Osteoblast (primary cell): ENCODE measurements around the gene SLC12A7. TPM values are rescaled to one million over a fixed set of nuclear protein-coding genes. Genes with fewer than 3 reads are reported as not detected.

Source experiments
- DNase-seq: peaks from one replicate; pipeline ENCODE4 v3.0.0; 2011; ENCODE audit warnings: low spot score, mixed read lengths; ENCODE audit not compliant: insufficient read length; ENCODE audit errors: missing footprints
- H2AFZ ChIP-seq: 2 replicates; pipeline ENCODE4 v1.6.0; 2011; ENCODE audit warnings: mild to moderate bottlenecking, low read length
- H3K27ac ChIP-seq: 2 replicates; pipeline ENCODE4 v1.5.1; 2011; ENCODE audit warnings: mild to moderate bottlenecking, low read depth, low read length, moderate library complexity
- H3K27me3 ChIP-seq: 2 replicates; pipeline ENCODE4 v1.6.0; 2012; ENCODE audit warnings: mild to moderate bottlenecking, control low read depth, inconsistent platforms, low read length, moderate library complexity; ENCODE audit not compliant: insufficient read depth
- H3K36me3 ChIP-seq: 2 replicates; pipeline ENCODE4 v1.5.1; 2011; ENCODE audit warnings: mild to moderate bottlenecking, low read length, control low read depth, moderate library complexity; ENCODE audit not compliant: insufficient read depth
- H3K4me1 ChIP-seq: 2 replicates; pipeline ENCODE4 v1.5.1; 2011; ENCODE audit warnings: mild to moderate bottlenecking, low read length, control low read depth, moderate library complexity; ENCODE audit not compliant: insufficient read depth
- H3K4me2 ChIP-seq: 2 replicates; pipeline ENCODE4 v1.6.0; 2011; ENCODE audit warnings: mild to moderate bottlenecking, low read length; ENCODE audit not compliant: insufficient read depth
- H3K4me3 ChIP-seq: fragments of 200-600 bp; sonication (generic); 3 replicates; pipeline ENCODE4 v1.5.1; 2012; ENCODE audit warnings: mild to moderate bottlenecking, low read length, inconsistent platforms; ENCODE audit not compliant: insufficient read depth
- H3K79me2 ChIP-seq: 2 replicates; pipeline ENCODE4 v1.6.0; 2012; ENCODE audit warnings: mild to moderate bottlenecking, low read length, control low read depth, inconsistent platforms; ENCODE audit not compliant: insufficient read depth
- H3K9me3 ChIP-seq: 2 replicates; pipeline ENCODE4 v1.5.1; 2011; ENCODE audit warnings: low read depth, low read length, control low read depth
- H4K20me1 ChIP-seq: 2 replicates; pipeline ENCODE4 v1.6.0; 2012; ENCODE audit warnings: mild to moderate bottlenecking, low read length, control low read depth; ENCODE audit not compliant: insufficient read depth
- CTCF ChIP-seq: IDR thresholded peaks from 2 replicates; pipeline ENCODE4 v1.5.1; 2011; ENCODE audit warnings: mild to moderate bottlenecking, low read depth, low read length, moderate library complexity; ENCODE audit errors: extremely low read depth
- total RNA-seq: library from RNA; depleted of rRNA; stranded (reverse); fragments of >200 nt; gene quantifications from 2 replicates; pipeline ENCODE4 v1.2.3, GENCODE V29; 2012

SLC12A7 gene
- total RNA-seq, 1 donor: 6.9 TPM

DNA sequence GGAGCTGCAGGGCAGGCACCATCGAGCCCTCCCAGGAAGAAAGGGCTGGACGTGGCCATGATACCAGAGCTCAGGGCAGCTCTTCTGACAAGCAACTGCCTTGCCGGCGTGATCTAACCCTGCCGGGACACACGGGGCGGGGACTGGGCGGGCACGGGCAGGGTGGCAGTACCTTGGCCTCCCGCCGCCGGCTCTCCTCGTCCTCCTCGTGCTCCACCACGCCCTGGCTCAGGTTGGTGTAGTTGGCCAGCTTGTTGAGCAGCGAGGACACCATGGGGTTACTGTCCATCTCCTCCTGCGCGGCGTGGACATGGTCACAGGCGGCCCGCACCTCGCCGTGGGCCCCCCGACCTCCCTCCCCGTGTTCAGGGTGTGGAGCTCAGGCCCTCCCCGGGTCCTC, 18.5 kb downstream of the SLC12A7 start:
- H2AFZ ChIP-seq: no peak overlapping the region
- H3K79me2 ChIP-seq: no peaks in the 10 kb centered on the region
- DNase-seq: no peak
- TF ChIP-seq CTCF: no peak
- H3K4me2 ChIP-seq: no peak overlapping the region
- H4K20me1 ChIP-seq: peaks cover 6% of the 10 kb centered on the region
- no peaks in the 10 kb centered on the region for H3K27me3 ChIP-seq
- no peaks in the 10 kb centered on the region for H3K4me1 ChIP-seq
- no peaks in the 10 kb centered on the region for H3K36me3 ChIP-seq
- no peak overlapping the region for H3K27ac ChIP-seq
- no peak overlapping the region for H3K4me3 ChIP-seq
- no peaks in the 10 kb centered on the region for H3K9me3 ChIP-seq

DNA sequence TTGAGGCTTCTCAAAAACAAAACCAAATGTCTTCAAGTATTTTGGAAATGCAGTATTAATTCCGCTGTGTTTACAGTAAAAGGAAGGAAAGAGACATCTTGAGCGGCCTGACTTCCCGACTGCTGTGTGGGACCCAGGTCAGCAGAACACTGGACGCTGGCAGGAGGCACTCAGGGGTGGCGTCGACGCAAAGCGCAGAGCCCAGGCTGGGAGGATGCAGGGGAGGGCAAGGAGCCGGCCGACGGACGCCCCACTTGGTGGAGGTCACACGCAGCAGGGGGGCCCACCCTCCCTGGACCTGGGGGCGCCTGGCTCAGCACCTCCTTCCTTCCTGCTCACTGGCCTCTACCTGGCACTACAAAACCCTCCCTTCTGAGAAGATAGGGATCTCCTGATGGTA, 19.7 kb downstream of the SLC12A7 start:
- DNase-seq: no peak
- Histone ChIP-seq H3K27ac (no peak overlapping the region), H3K27me3 (no peaks in the 10 kb centered on the region), H3K9me3 (no peaks in the 10 kb centered on the region), H3K4me2 (no peak overlapping the region), H4K20me1 (peaks cover 2% of the 10 kb centered on the region), H3K36me3 (no peaks in the 10 kb centered on the region), H3K4me1 (no peaks in the 10 kb centered on the region), H3K79me2 (no peaks in the 10 kb centered on the region), H2AFZ (no peak overlapping the region), H3K4me3 (no peak overlapping the region)
- TF ChIP-seq CTCF: no peak

DNA sequence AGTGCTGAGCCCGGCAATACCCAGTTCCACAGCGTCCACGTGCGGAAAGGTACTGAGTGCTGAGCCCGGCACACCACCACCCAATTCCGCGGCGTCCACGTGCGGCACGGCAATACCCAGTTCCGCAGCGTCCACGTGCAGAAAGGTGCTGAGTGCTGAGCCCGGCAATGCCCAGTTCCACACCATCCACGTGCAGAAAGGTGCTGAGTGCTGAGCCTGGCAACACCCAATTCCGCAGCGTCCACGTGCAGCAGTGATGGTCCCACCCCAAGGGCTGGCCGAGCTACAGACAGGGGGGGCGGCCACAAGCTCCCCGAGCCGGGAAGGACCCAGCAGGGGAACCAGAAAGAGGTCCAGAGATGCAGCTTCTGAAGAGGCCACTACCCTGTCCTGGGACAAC, 20.2 kb downstream of the SLC12A7 start:
- Histone ChIP-seq H3K36me3 (no peaks in the 10 kb centered on the region), H3K79me2 (no peaks in the 10 kb centered on the region), H3K4me1 (no peaks in the 10 kb centered on the region), H3K27ac (no peak overlapping the region), H3K27me3 (no peaks in the 10 kb centered on the region), H4K20me1 (no peaks in the 10 kb centered on the region), H3K4me3 (no peak overlapping the region), H2AFZ (no peak overlapping the region), H3K4me2 (no peak overlapping the region), H3K9me3 (no peaks in the 10 kb centered on the region)
- DNase-seq: no peak
- no peak for TF ChIP-seq CTCF

DNA sequence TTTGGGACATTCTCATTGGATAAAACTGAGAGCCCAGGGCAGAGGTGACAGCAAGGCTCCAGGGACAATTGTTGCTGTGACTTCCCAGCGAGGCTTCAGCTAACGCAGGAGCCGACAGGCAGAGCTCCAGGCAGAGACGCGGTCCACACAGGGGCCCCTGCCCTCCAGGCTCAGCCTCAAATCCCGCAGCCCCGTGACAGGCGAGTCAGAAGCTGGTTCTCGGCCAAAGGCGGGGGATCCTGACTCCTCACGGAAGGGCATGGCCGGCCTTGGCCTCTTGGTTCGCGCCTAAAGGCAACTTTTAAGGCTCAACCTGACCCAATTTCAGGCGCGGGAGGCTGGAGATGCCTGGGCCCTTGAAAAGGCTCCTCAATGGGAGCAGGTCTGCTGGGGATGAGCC, 21.3 kb downstream of the SLC12A7 start:
- Histone ChIP-seq H3K27me3 (no peaks in the 10 kb centered on the region), H3K4me3 (no peak overlapping the region), H3K9me3 (no peaks in the 10 kb centered on the region), H3K36me3 (no peaks in the 10 kb centered on the region), H3K27ac (no peak overlapping the region), H2AFZ (no peak overlapping the region), H4K20me1 (no peaks in the 10 kb centered on the region), H3K4me1 (no peaks in the 10 kb centered on the region), H3K4me2 (no peak overlapping the region), H3K79me2 (no peaks in the 10 kb centered on the region)
- no peak for DNase-seq
- no peak for TF ChIP-seq CTCF
